Body of pancreas (tissue), 4 donors: ENCODE data around the gene ATP2B2. TPM values are rescaled to one million over a fixed set of nuclear protein-coding genes. Genes with fewer than 3 reads are reported as not detected.
A peak's percentile ranks its signal among the peaks of the same experiment; 100 is the strongest.

Experiments used
- ATAC-seq: fragments of 150-250 bp; one replicate; pipeline ENCODE4 v1.9.1; 2016
- DNase-seq, 4 donors: peaks; one replicate each; pipeline ENCODE4 v3.0.0-alpha.2; 2019
- H3K27ac ChIP-seq, 4 donors: fragments of 200-600 bp; sonication (generic); 1 replicate in 3 of 4; 2 replicates in 1 of 4; pipeline versions ENCODE4 v1.5.1 to v1.6.1; 2016 to 2019; ENCODE audit warnings: mild to moderate bottlenecking in 1 of 4, mixed read lengths in 1 of 4, moderate library complexity in 1 of 4
- H3K27me3 ChIP-seq, 2 donors: fragments of 200-600 bp; sonication (generic); one replicate each; pipeline ENCODE4 v1.6.0; 2016; ENCODE audit warnings: mild to moderate bottlenecking in 1 of 2
- H3K36me3 ChIP-seq, 2 donors: fragments of 200-600 bp; sonication (generic); replicated peaks in 1 of 2; 2 replicates each; pipeline ENCODE4 v1.5.1; 2016; ENCODE audit warnings: low read depth in 2 of 2; ENCODE audit not compliant: insufficient read depth in 1 of 2
- H3K4me1 ChIP-seq: fragments of 200-600 bp; sonication (generic); one replicate; pipeline ENCODE4 v1.6.0; 2016
- H3K4me3 ChIP-seq, 2 donors: fragments of 200-600 bp; sonication (generic); 1 replicate in 1 of 2; 2 replicates in 1 of 2; pipeline ENCODE4 v1.5.1; 2016 to 2019
- H3K9me3 ChIP-seq, 3 donors: fragments of 200-600 bp; sonication (generic); 1 replicate in 2 of 3; 2 replicates in 1 of 3; pipeline ENCODE4 v1.5.1; 2016
- POLR2A ChIP-seq, 3 donors: fragments of 450-650 bp; IDR thresholded peaks; one replicate each; pipeline ENCODE4 v1.6.1; 2016; ENCODE audit warnings: antibody characterized with exemption in 3 of 3, mild to moderate bottlenecking in 2 of 3
- WGBS, 2 donors: methylation state at CpG; one replicate each; pipeline ENCODE4 v1.1.5; 2017; 5-methylcytosine and 5-hydroxymethylcytosine counted together
- intact Hi-C: fragments of 100-400 bp; cut with DNase I; formaldehyde crosslinking; loops from one replicate; pipeline ENCODE4 v1.15.1; 2023
- total RNA-seq, 2 donors: library from RNA; depleted of rRNA; stranded (reverse); fragments of >200 nt; gene quantifications; one replicate each; pipeline ENCODE4 v1.1.0, GENCODE V29; 2016
- TF ChIP-seq, protein P1 (sequence below), 7 experiments: fragments of 450-650 bp in 4 of 7; fragments of 200-600 bp in 3 of 7; sonication (generic) in 3 of 7; IDR thresholded peaks; one replicate each; pipeline ENCODE4 v1.5.1; 2016 to 2019; ENCODE audit warnings: antibody characterized with exemption in 7 of 7

The ATP2B2 gene
- total RNA-seq, 2 donors from 2014 or later: 0.52 TPM; not detected in 1

DNA sequence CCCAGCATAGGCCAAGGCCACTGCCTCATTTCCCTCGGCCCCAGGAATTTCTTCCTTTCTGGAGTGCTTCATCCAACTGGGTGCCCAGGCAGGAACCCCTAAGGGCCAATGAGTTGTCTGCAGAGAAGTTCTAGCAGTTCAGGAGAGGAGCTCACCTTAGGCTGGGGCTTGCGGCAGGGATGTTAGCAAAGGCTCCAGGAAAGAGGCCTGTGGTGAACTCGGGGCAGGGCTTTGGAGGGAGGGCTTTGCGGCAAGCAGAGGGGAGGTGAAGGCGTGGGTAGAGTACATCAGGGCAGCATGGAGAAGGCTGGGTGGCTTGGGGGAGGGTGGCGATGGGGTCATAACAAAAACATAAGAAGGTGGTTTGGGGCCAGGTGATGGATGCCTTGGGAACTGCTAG lies 213.7 kb downstream of the ATP2B2 start:
- WGBS, 2 donors: 91 to 93% methylated on average over 5 to 6 of the region's 6 CpGs
- Histone ChIP-seq H3K4me1 (peaks cover 19% of the 10 kb centered on the region), H3K9me3 (no peaks in the 10 kb centered on the region), H3K27me3 (no peaks in the 10 kb centered on the region), H3K36me3 (peaks cover 0 to 2% of the 10 kb centered on the region in 2 donors), H3K27ac (peak overlapping the region in 1 of 4 donors; percentile 71), H3K4me3 (no peak overlapping the region)
- DNase-seq (no peak), ATAC-seq (no peak)
- intact Hi-C loops: no loop called here
- no peak for TF ChIP-seq POLR2A (IDR thresholded peaks at IDR 0.05)
- TF ChIP-seq, protein P1, sequence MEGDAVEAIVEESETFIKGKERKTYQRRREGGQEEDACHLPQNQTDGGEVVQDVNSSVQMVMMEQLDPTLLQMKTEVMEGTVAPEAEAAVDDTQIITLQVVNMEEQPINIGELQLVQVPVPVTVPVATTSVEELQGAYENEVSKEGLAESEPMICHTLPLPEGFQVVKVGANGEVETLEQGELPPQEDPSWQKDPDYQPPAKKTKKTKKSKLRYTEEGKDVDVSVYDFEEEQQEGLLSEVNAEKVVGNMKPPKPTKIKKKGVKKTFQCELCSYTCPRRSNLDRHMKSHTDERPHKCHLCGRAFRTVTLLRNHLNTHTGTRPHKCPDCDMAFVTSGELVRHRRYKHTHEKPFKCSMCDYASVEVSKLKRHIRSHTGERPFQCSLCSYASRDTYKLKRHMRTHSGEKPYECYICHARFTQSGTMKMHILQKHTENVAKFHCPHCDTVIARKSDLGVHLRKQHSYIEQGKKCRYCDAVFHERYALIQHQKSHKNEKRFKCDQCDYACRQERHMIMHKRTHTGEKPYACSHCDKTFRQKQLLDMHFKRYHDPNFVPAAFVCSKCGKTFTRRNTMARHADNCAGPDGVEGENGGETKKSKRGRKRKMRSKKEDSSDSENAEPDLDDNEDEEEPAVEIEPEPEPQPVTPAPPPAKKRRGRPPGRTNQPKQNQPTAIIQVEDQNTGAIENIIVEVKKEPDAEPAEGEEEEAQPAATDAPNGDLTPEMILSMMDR (IDR thresholded peaks at IDR 0.05): no peak

DNA sequence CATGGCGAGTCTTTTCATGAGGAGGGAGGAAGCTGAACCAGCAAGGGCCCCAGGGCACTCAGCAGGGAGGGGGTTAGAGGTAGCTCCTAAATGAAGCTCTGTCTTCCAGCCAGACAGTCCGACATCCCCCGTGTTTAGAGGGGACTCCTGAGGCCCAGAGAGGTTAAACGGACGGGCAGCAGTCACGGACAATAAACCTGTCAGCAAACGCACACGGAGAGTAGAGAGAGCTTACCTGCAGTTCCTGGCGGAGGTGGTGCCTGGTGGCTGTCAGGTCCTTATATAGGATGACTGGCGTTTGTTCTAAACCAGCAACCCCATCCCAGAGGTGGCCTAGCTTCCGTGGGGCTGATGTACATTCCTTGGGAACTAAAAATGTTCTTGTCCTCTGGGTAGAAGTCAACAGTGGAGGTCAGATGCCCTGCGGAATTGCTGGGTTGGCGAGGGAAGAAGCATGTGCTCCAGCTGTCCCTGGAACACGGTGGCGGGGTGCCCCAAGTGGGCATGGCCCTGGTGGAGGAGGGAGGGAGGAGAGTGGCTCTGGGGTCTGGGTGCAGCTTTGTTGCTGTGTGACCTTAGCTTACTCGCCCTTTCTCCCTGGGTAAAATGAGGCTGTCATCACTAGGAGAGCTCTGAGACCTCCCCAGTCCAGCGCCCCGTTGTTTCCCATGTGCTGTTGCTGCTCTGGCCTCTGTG lies 214.8 kb downstream of the ATP2B2 start:
- Histone ChIP-seq H3K4me3 (no peak overlapping the region), H3K9me3 (no peaks in the 10 kb centered on the region), H3K27me3 (no peaks in the 10 kb centered on the region), H3K36me3 (peaks cover 0 to 2% of the 10 kb centered on the region in 2 donors), H3K4me1 (peaks cover 15% of the 10 kb centered on the region), H3K27ac (no peak overlapping the region)
- ATAC-seq (no peak), DNase-seq (no peak)
- 85 to 92% methylated on average over 14 to 18 of the region's 18 CpGs for WGBS, 2 donors
- intact Hi-C loops: no loop called here
- no peak for TF ChIP-seq POLR2A (IDR thresholded peaks at IDR 0.05)
- TF ChIP-seq, protein P1 (IDR thresholded peaks at IDR 0.05): no peak

DNA sequence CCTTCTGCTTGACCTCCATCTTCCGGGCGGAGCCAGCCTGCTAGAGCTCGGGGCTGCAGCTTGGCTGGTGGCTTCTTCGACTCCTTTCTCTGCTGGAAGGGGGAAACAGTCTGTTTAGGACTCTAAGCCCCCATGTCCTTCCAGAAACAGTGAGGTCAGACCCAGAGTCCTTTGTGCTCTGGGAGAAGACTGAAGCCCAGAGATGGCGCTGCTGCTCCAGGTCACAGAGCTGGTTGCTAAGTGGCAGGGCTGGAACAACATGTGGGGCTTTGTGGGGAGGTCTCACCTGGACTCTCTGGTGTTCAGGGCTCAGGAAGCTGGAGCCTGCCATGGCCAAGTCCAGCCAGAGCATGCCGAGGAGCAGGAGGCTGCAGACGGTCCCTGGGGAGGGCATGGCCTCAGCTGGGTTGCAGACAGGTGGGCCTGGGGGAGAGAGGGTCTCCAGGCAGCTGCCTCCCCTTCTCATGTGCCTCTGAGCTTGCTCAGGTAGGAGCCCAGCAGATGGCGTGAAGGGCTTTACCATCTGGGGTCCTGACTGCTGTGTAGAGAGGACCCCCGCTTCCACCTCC lies 215.5 kb downstream of the ATP2B2 start:
- Histone ChIP-seq H3K27ac (no peak overlapping the region), H3K27me3 (no peaks in the 10 kb centered on the region), H3K36me3 (peaks cover 0 to 2% of the 10 kb centered on the region in 2 donors), H3K4me3 (no peak overlapping the region), H3K4me1 (peaks cover 15% of the 10 kb centered on the region), H3K9me3 (no peaks in the 10 kb centered on the region)
- DNase-seq (no peak), ATAC-seq (no peak)
- no peak for TF ChIP-seq POLR2A (IDR thresholded peaks at IDR 0.05)
- TF ChIP-seq, protein P1 (IDR thresholded peaks at IDR 0.05): no peak
- intact Hi-C loops: no loop called here
- WGBS, 2 donors: 95 to 100% methylated on average over 4 to 9 of the region's 9 CpGs

DNA sequence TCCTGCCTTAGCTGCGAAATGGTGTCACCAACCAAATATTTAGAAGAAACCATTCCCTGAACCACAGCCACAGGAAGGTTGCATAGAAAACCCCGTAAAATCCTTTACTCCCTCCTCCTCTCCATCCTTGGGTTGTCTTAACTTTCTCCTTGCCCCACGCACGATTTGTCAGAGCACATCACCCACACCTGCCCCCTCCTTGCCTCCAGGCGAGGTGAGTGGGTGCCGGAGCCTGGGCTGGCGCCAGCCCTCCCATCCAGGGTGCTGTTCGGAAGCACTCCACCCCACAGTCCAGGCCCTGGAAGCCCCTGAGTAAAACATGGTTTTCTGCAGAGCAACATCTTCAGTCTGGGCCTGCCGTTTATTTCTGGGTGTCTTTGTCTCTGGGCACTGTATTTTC lies 216.3 kb downstream of the ATP2B2 start:
- intact Hi-C loops: no loop called here
- Histone ChIP-seq H3K4me3 (no peak overlapping the region), H3K9me3 (no peaks in the 10 kb centered on the region), H3K4me1 (peaks cover 15% of the 10 kb centered on the region), H3K27me3 (no peaks in the 10 kb centered on the region), H3K27ac (no peak overlapping the region), H3K36me3 (peaks cover 0 to 2% of the 10 kb centered on the region in 2 donors)
- ATAC-seq (no peak), DNase-seq (no peak)
- WGBS, 2 donors: 89 to 91% methylated on average over 8 to 9 of the region's 9 CpGs
- TF ChIP-seq POLR2A (IDR thresholded peaks at IDR 0.05): no peak
- TF ChIP-seq, protein P1 (IDR thresholded peaks at IDR 0.05): no peak

DNA sequence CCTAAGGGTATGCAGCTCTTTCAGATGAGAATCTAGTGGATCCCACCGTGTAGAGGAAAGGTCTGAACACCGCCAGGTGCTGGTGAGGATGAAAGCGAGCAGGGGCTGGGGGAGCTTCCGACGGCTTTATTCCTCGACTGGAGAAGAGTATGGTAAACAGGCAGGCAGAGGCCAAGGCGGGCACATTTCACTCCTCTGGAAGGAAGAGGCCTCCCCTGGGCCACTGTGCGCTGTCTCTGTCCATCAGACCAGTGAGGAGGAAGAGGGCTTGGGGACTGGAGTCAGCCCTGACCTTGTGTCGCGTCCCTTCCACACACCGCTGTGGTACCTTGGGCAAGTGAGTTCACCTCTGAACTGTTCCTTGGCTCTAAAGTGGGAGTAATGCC lies 216.8 kb downstream of the ATP2B2 start:
- peaks cover 0 to 2% of the 10 kb centered on the region in 2 donors for H3K36me3 ChIP-seq
- no peak for DNase-seq
- no peak overlapping the region for H3K27ac ChIP-seq
- no peak overlapping the region for H3K4me3 ChIP-seq
- peaks cover 19% of the 10 kb centered on the region for H3K4me1 ChIP-seq
- ATAC-seq: no peak
- H3K27me3 ChIP-seq: no peaks in the 10 kb centered on the region
- intact Hi-C loops: no loop called here
- WGBS, 2 donors: 85 to 87% methylated on average over 11 of the region's 11 CpGs
- H3K9me3 ChIP-seq: no peaks in the 10 kb centered on the region
- TF ChIP-seq, protein P1 (IDR thresholded peaks at IDR 0.05): no peak
- no peak for TF ChIP-seq POLR2A (IDR thresholded peaks at IDR 0.05)
